ENCODE results near the gene PGC.
A peak's percentile ranks its signal among the peaks of the same experiment; 100 is the strongest.

The PGC gene

GRCh38 chr6:41728073-41728936, 18.9 kb downstream of the PGC start:
- ATAC-seq: no peak

GRCh38 chr6:41727705-41728072, 19.5 kb downstream of the PGC start:
- ATAC-seq: no peak

- ATAC-seq: no peak
Measured at GRCh38 chr6:41726876-41727275, 20.3 kb downstream of the PGC start.

- ATAC-seq: no peak
Measured at GRCh38 chr6:41724586-41725501, 22.4 kb downstream of the PGC start.

- ATAC-seq: no peak
Measured at GRCh38 chr6:41724228-41724580, 23.0 kb downstream of the PGC start.

- ATAC-seq: peak; percentile 44 to 71
Measured at GRCh38 chr6:41723530-41724227, 23.5 kb downstream of the PGC start.

- no peak for ATAC-seq
Measured at GRCh38 chr6:41722969-41723529, 24.1 kb downstream of the PGC start.

GRCh38 chr6:41721414-41721813, 25.8 kb downstream of the PGC start:
- ATAC-seq: no peak

GRCh38 chr6:41720783-41721182, 26.4 kb downstream of the PGC start:
- no peak for ATAC-seq

GRCh38 chr6:41720262-41720620, 27.0 kb downstream of the PGC start:
- no peak for ATAC-seq

GRCh38 chr6:41719436-41720261, 27.5 kb downstream of the PGC start:
- ATAC-seq: no peak

GRCh38 chr6:41718828-41719227, 28.4 kb downstream of the PGC start:
- ATAC-seq: no peak

- no peak for ATAC-seq
Measured at GRCh38 chr6:41717392-41717736, 29.8 kb downstream of the PGC start.

GRCh38 chr6:41716516-41717391, 30.4 kb downstream of the PGC start:
- ATAC-seq: no peak

- ATAC-seq: peak; percentile 37 to 55
Measured at GRCh38 chr6:41715795-41716515, 31.2 kb downstream of the PGC start.

GRCh38 chr6:41714556-41715273, 32.5 kb downstream of the PGC start:
- ATAC-seq: no peak

- peak; percentile 30 to 42 for ATAC-seq
Measured at GRCh38 chr6:41713650-41714291, 33.4 kb downstream of the PGC start.

- ATAC-seq: peak in 1 of 2 donors; percentile 10
Measured at GRCh38 chr6:41713159-41713649, 34.0 kb downstream of the PGC start.

- ATAC-seq: no peak
Measured at GRCh38 chr6:41712651-41713103, 34.5 kb downstream of the PGC start.

Measured in activated CD4-positive, CD25-positive, alpha-beta regulatory T cell treated with anti-CD3 and anti-CD28 coated beads, Interleukin-2, amount 50 U/mL, for 24 hours (primary cell).